Upper lobe of right lung (tissue), 1 donor: Measurements from ENCODE around the gene CCDC88B. TPM values are rescaled to one million over a fixed set of nuclear protein-coding genes. Genes with fewer than 3 reads are reported as not detected.

Source experiments
- ATAC-seq: fragments of 200-7000 bp; cut with Tn5 transposase; one replicate; pipeline ENCODE4 v1.9.1; 2020; ENCODE audit warnings: mild to moderate bottlenecking, moderate library complexity
- DNase-seq: peaks from one replicate; pipeline ENCODE4 v3.0.0-alpha.2; 2020
- H3K27ac ChIP-seq: fragments of 200-600 bp; one replicate; pipeline ENCODE4 v1.8.0; 2022
- H3K27me3 ChIP-seq: fragments of 200-600 bp; one replicate; pipeline ENCODE4 v1.8.0; 2022; ENCODE audit warnings: mild to moderate bottlenecking
- H3K36me3 ChIP-seq: fragments of 200-600 bp; one replicate; pipeline ENCODE4 v1.8.0; 2022
- H3K4me1 ChIP-seq: fragments of 200-600 bp; one replicate; pipeline ENCODE4 v1.8.0; 2022
- H3K4me3 ChIP-seq: fragments of 200-600 bp; one replicate; pipeline ENCODE4 v1.8.0; 2022; ENCODE audit warnings: mild to moderate bottlenecking
- H3K9me3 ChIP-seq: fragments of 200-600 bp; one replicate; pipeline ENCODE4 v1.8.0; 2022
- intact Hi-C: fragments of 100-400 bp; cut with DNase I; formaldehyde crosslinking; loops from one replicate; pipeline ENCODE4 v1.11.0; 2022
- total RNA-seq: library from RNA; stranded (reverse); fragmentation: NEBNext Ultra II Directional; extraction: Animal tissue kit (Norgen Biotek cat#: 25700); gene quantifications from one replicate; pipeline ENCODE4 v1.2.1, GENCODE V29; 2021
- TF ChIP-seq, protein P1 (sequence below): fragments of 200-600 bp; IDR thresholded peaks from one replicate; pipeline ENCODE4 v1.8.0; 2022; ENCODE audit warnings: antibody characterized with exemption
- donor health status: DM: no; HTN: yes; CAD: no; lungs with severe emphysema.

CCDC88B gene
- total RNA-seq, 1 donor from 2014 or later, result 20.7 TPM

DNA sequence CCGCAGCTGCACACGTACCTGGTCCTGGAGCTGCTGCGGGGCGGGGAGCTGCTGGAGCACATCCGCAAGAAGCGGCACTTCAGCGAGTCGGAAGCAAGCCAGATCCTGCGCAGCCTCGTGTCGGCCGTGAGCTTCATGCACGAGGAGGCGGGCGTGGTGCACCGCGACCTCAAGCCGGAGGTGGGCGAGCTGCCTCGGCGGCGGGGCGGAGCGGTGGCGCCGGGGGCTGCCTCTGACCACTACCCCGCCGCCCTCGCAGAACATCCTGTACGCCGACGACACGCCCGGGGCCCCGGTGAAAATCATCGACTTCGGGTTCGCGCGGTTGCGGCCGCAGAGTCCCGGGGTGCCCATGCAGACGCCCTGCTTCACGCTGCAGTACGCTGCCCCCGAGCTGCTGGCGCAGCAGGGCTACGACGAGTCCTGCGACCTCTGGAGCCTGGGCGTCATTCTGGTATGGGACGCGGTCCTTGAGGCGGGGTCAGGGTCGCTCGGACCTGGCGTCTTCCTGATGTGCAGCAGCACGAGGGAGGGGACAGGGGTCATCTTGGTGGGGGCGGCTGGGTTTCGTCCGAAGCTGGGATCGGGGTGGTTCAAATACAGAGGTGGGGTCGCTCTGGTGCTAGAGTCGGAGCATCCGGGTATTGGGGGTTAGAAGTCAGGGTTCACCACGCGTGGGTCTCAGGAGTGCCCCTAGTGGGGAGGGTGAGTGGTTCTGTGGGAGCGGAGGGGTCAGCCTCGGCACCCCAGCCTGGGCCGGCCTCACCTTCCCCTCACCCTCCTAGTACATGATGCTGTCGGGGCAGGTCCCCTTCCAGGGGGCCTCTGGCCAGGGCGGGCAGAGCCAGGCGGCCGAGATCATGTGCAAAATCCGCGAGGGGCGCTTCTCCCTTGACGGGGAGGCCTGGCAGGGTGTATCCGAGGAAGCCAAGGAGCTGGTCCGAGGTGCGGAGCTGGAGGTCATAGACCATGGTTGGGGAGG lies 29.7 kb downstream of the CCDC88B start:
- Histone ChIP-seq H3K4me1 (no peaks in the 10 kb centered on the region), H3K36me3 (peaks cover 64% of the 10 kb centered on the region), H3K27ac (no peak overlapping the region), H3K4me3 (no peak overlapping the region), H3K27me3 (no peaks in the 10 kb centered on the region), H3K9me3 (no peaks in the 10 kb centered on the region)
- TF ChIP-seq, protein P1, sequence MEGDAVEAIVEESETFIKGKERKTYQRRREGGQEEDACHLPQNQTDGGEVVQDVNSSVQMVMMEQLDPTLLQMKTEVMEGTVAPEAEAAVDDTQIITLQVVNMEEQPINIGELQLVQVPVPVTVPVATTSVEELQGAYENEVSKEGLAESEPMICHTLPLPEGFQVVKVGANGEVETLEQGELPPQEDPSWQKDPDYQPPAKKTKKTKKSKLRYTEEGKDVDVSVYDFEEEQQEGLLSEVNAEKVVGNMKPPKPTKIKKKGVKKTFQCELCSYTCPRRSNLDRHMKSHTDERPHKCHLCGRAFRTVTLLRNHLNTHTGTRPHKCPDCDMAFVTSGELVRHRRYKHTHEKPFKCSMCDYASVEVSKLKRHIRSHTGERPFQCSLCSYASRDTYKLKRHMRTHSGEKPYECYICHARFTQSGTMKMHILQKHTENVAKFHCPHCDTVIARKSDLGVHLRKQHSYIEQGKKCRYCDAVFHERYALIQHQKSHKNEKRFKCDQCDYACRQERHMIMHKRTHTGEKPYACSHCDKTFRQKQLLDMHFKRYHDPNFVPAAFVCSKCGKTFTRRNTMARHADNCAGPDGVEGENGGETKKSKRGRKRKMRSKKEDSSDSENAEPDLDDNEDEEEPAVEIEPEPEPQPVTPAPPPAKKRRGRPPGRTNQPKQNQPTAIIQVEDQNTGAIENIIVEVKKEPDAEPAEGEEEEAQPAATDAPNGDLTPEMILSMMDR, result no peak
- no peak for ATAC-seq
- DNase-seq, result no peak
- intact Hi-C loops, result no loop called here

DNA sequence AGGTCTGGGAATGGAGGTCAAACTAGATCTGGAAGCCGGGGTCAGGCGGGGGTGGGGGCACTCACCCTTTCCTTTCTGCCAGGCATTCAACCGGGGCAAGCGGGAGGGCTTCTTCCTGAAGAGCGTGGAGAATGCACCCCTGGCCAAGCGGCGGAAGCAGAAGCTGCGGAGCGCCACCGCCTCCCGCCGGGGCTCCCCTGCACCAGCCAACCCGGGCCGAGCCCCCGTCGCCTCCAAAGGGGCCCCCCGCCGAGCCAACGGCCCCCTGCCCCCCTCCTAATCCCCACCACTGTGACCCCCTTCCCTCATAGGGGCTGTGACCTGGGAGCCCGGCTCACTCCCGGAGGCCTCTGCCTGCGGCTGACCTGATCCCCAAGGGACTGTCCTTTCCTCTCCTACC lies 31.2 kb downstream of the CCDC88B start:
- intact Hi-C loops, result no loop called here

DNA sequence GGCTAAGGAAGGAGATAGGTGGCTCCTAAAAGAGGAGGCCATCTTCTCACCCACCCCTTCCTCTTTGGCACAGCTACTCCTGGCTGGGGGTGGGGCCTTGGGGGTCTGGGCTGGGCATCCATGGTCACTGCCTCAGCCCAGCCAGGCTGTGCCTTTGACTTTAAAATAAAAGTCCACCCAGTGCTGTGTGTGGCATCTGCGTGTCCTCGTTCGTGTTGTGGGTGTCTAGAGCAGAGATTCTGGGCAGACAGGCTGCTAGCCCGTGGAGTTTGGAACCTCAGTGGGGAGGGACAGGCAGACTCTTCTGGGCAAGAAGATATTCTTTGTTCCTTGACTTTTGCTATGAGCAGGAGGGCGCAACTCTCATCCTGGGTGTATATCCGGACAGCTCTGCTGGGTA lies 32.0 kb downstream of the CCDC88B start:
- Histone ChIP-seq H3K4me3 (no peak overlapping the region), H3K4me1 (no peaks in the 10 kb centered on the region), H3K9me3 (no peaks in the 10 kb centered on the region), H3K27ac (no peak overlapping the region), H3K36me3 (peaks cover 42% of the 10 kb centered on the region), H3K27me3 (no peaks in the 10 kb centered on the region)
- intact Hi-C loops, result no loop called here
- TF ChIP-seq, protein P1, result no peak
- ATAC-seq (no peak), DNase-seq (no peak)

More for the DNA sequence above, 31.2 kb downstream of the CCDC88B start:
- DNase-seq, result no peak
- no peaks in the 10 kb centered on the region for H3K9me3 ChIP-seq
- H3K27ac ChIP-seq, result no peak overlapping the region
- H3K4me1 ChIP-seq, result no peaks in the 10 kb centered on the region
- ATAC-seq, result no peak
- no peaks in the 10 kb centered on the region for H3K27me3 ChIP-seq
- TF ChIP-seq, protein P1, result no peak
- peaks cover 50% of the 10 kb centered on the region for H3K36me3 ChIP-seq
- H3K4me3 ChIP-seq, result no peak overlapping the region

GRCh38 chr11:64372802-64373597 lies 33.0 kb downstream of the CCDC88B start:
- ATAC-seq (peak; percentile 59), DNase-seq (no peak)
- Histone ChIP-seq H3K4me3 (no peak overlapping the region), H3K9me3 (no peaks in the 10 kb centered on the region), H3K27me3 (no peaks in the 10 kb centered on the region), H3K36me3 (peaks cover 34% of the 10 kb centered on the region), H3K4me1 (no peaks in the 10 kb centered on the region), H3K27ac (no peak overlapping the region)
- TF ChIP-seq, protein P1, result no peak
- intact Hi-C loops, result no loop called here

DNA sequence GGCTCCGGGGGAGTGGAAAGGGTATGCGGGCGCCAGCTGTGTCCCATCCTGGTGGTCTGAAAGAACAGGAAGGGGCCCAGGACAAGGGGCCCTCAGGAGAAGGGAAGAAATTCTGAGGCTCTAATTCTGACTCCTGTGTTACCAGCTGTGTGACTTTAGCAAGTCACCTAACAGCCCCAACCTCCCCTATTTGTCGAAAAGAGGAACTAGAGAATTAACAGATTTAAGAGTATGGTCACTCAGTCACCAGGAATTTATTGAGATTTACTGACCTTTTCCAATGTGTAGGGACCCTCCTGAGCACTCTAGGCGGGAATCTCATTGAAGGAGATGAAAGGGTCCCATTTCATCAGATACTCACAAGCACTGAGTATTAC lies 33.6 kb downstream of the CCDC88B start:
- no peaks in the 10 kb centered on the region for H3K9me3 ChIP-seq
- H3K4me1 ChIP-seq, result no peaks in the 10 kb centered on the region
- H3K27me3 ChIP-seq, result no peaks in the 10 kb centered on the region
- intact Hi-C loops, result no loop called here
- no peak overlapping the region for H3K4me3 ChIP-seq
- no peak for ATAC-seq
- peaks cover 28% of the 10 kb centered on the region for H3K36me3 ChIP-seq
- no peak overlapping the region for H3K27ac ChIP-seq
- TF ChIP-seq, protein P1, result no peak
- no peak for DNase-seq
